GM23338 (cell line): ENCODE measurements around the gene MOK. TPM values are rescaled to one million over a fixed set of nuclear protein-coding genes. Genes with fewer than 3 reads are reported as not detected.

Source experiments
- ATAC-seq: fragments of 200-7000 bp; cut with Tn5 transposase; 3 replicates; pipeline ENCODE4 v1.9.1; 2020
- DNase-seq: peaks from one replicate; pipeline ENCODE4 v3.0.0-alpha.2; 2015; ENCODE audit warnings: low spot score
- H2AFZ ChIP-seq: fragments of 200-600 bp; sonication (generic); 2 replicates; pipeline ENCODE4 v1.8.0; 2016; ENCODE audit warnings: antibody characterized with exemption, mild to moderate bottlenecking, moderate library complexity
- H3F3A ChIP-seq: fragments of 200-600 bp; sonication (generic); replicated peaks from 2 replicates; pipeline ENCODE4 v1.8.0; 2017; ENCODE audit warnings: antibody characterized with exemption, mixed run types, low read depth
- H3K27ac ChIP-seq: fragments of 200-600 bp; sonication (generic); 2 replicates; pipeline ENCODE4 v1.6.1; 2016; ENCODE audit warnings: low read depth
- H3K27me3 ChIP-seq: fragments of 200-600 bp; sonication (generic); 2 replicates; pipeline ENCODE4 v1.8.0; 2016; ENCODE audit warnings: mild to moderate bottlenecking, mixed run types, moderate library complexity; ENCODE audit not compliant: insufficient read depth
- H3K36me3 ChIP-seq: fragments of 200-600 bp; sonication (generic); 2 replicates; pipeline ENCODE4 v1.8.0; 2016; ENCODE audit warnings: mild to moderate bottlenecking; ENCODE audit not compliant: insufficient read depth
- H3K4me1 ChIP-seq: fragments of 200-600 bp; sonication (generic); 2 replicates; pipeline ENCODE4 v1.8.0; 2016; ENCODE audit warnings: mild to moderate bottlenecking, moderate library complexity; ENCODE audit not compliant: insufficient read depth
- H3K4me2 ChIP-seq: fragments of 200-600 bp; sonication (generic); 2 replicates; pipeline ENCODE4 v1.7.1; 2017; ENCODE audit warnings: mixed run types
- H3K4me3 ChIP-seq: fragments of 200-600 bp; sonication (generic); 2 replicates; pipeline ENCODE4 v1.6.1; 2016; ENCODE audit warnings: mixed run types
- H3K79me2 ChIP-seq: fragments of 200-600 bp; sonication (generic); replicated peaks from 2 replicates; pipeline ENCODE4 v1.8.0; 2017; ENCODE audit warnings: mild to moderate bottlenecking; ENCODE audit not compliant: insufficient read depth
- H3K9me2 ChIP-seq: fragments of 200-600 bp; sonication (generic); 2 replicates; pipeline ENCODE4 v1.8.0; 2017; ENCODE audit not compliant: insufficient read depth
- H4K20me1 ChIP-seq: fragments of 200-600 bp; sonication (generic); replicated peaks from 2 replicates; pipeline ENCODE4 v1.8.0; 2017; ENCODE audit warnings: mild to moderate bottlenecking; ENCODE audit not compliant: insufficient read depth
- H3K27ac Mint-ChIP-seq: 2 replicates; pipeline ENCODE4 v1.8.0; 2020; ENCODE audit warnings: inconsistent platforms, mild to moderate bottlenecking, moderate library complexity, mixed read lengths
- H3K27me3 Mint-ChIP-seq: 3 replicates; pipeline ENCODE4 v1.8.0; 2022; ENCODE audit warnings: low read depth, mild to moderate bottlenecking, moderate library complexity, mixed read lengths, inconsistent platforms; ENCODE audit not compliant: insufficient read depth, poor library complexity
- H3K36me3 Mint-ChIP-seq: 3 replicates; pipeline ENCODE4 v1.8.0; 2021; ENCODE audit warnings: low read depth, mild to moderate bottlenecking, inconsistent platforms, moderate library complexity, mixed read lengths
- H3K4me1 Mint-ChIP-seq: 3 replicates; pipeline ENCODE4 v1.8.0; 2020; ENCODE audit warnings: mild to moderate bottlenecking, inconsistent platforms, mixed read lengths
- H3K4me3 Mint-ChIP-seq: 3 replicates; pipeline ENCODE4 v1.8.0; 2021; ENCODE audit warnings: moderate library complexity, mild to moderate bottlenecking, inconsistent platforms, mixed read lengths
- H3K9me3 Mint-ChIP-seq: 3 replicates; pipeline ENCODE4 v1.8.0; 2020; ENCODE audit warnings: moderate library complexity, mild to moderate bottlenecking, inconsistent platforms, mixed read lengths
- CREB1 ChIP-seq: fragments of 250-450 bp; sonication (Bioruptor Pico); IDR thresholded peaks from 2 replicates; pipeline ENCODE4 v1.5.0; 2020; ENCODE audit warnings: low read depth, mild to moderate bottlenecking, moderate library complexity
- EZH2 ChIP-seq: fragments of 200-600 bp; sonication (generic); IDR thresholded peaks from one replicate; pipeline ENCODE4 v1.8.0; 2017; ENCODE audit warnings: antibody characterized with exemption, mild to moderate bottlenecking, low read depth; ENCODE audit not compliant: unreplicated experiment
- EZH2phosphoT487 ChIP-seq: fragments of 200-600 bp; sonication (generic); IDR thresholded peaks from one replicate; pipeline ENCODE4 v1.8.1; 2018; ENCODE audit warnings: antibody characterized with exemption; ENCODE audit not compliant: unreplicated experiment
- JUNB ChIP-seq: IDR thresholded peaks from one replicate; pipeline ENCODE4 v1.6.1; 2016; ENCODE audit warnings: antibody characterized with exemption; ENCODE audit not compliant: unreplicated experiment
- NANOG ChIP-seq: IDR thresholded peaks from 2 replicates; pipeline ENCODE4 v1.6.1; 2016; ENCODE audit warnings: antibody characterized with exemption, borderline replicate concordance
- POLR2AphosphoS5 ChIP-seq: IDR thresholded peaks from 2 replicates; pipeline ENCODE4 v1.6.1; 2016; ENCODE audit warnings: antibody characterized with exemption, low read depth
- STAT1 ChIP-seq: IDR thresholded peaks from one replicate; pipeline ENCODE4 v1.6.1; 2016; ENCODE audit warnings: antibody characterized with exemption; ENCODE audit not compliant: unreplicated experiment
- ZNF114 ChIP-seq: fragments of 250-450 bp; sonication (Bioruptor Pico); IDR thresholded peaks from 2 replicates; pipeline ENCODE4 v1.5.0; 2020; ENCODE audit warnings: mild to moderate bottlenecking, moderate library complexity
- ZNF331 ChIP-seq: fragments of 250-450 bp; sonication (Bioruptor Pico); IDR thresholded peaks from 2 replicates; pipeline ENCODE4 v1.5.0; 2020; ENCODE audit warnings: low read depth, mild to moderate bottlenecking, moderate library complexity
- polyA plus RNA-seq: library from polyadenylated mRNA; unstranded; fragments of >200 nt; fragmentation: Nextera tagmentation; extraction: Ambion mirVana; gene quantifications from 2 replicates; pipeline ENCODE4 v1.2.1, GENCODE V29; 2016
- total RNA-seq: library from RNA; depleted of rRNA; stranded (reverse); fragments of >200 nt; shearing (Covaris generic); gene quantifications from 2 replicates; pipeline ENCODE4 v1.2.3, GENCODE V29; 2014
- TF ChIP-seq, protein P1 (sequence below): IDR thresholded peaks from one replicate; pipeline ENCODE4 v1.6.1; 2018; ENCODE audit warnings: antibody characterized with exemption; ENCODE audit not compliant: unreplicated experiment
- TF ChIP-seq, protein P2 (sequence below): fragments of 250-450 bp; sonication (Bioruptor Pico); IDR thresholded peaks from 2 replicates; pipeline ENCODE4 v1.5.0; 2020; ENCODE audit warnings: mild to moderate bottlenecking, moderate library complexity
- TF ChIP-seq, protein P3 (sequence below), 2 experiments: fragments of 200-600 bp in 1 of 2; sonication (generic) in 1 of 2; conservative IDR thresholded peaks; 2 replicates each; pipeline versions ENCODE4 v1.5.1 to v1.6.1; 2016 to 2017; ENCODE audit warnings: antibody characterized with exemption in 2 of 2, low read depth in 2 of 2, mild to moderate bottlenecking in 2 of 2, moderate library complexity in 1 of 2
- TF ChIP-seq, protein P4 (sequence below): IDR thresholded peaks from 2 replicates; pipeline ENCODE4 v1.6.1; 2016; ENCODE audit warnings: antibody characterized with exemption

The MOK gene
- total and polyA plus RNA-seq, 2 experiments from 2014 or later, result 3.1 TPM

DNA sequence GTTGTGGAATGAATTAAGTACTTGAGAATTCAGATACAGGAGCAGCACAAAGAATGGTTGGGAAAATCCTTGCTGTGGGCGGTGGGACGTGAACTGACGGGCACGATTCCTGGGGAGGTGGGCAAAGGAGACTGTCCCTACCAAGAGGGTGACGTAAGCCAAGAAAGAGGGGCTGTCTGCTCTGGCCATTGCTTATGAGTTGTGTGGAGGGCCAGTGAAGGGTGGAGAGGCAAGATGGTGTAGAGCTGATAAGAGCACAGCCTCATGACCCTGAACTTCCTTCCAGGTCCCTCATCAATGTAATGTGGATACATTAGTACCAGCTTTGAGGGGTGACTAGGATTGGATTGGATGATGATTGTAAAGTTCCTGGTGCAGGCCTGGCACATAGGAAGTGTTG lies 115.1 kb downstream of the MOK start:
- TF ChIP-seq, protein P1, sequence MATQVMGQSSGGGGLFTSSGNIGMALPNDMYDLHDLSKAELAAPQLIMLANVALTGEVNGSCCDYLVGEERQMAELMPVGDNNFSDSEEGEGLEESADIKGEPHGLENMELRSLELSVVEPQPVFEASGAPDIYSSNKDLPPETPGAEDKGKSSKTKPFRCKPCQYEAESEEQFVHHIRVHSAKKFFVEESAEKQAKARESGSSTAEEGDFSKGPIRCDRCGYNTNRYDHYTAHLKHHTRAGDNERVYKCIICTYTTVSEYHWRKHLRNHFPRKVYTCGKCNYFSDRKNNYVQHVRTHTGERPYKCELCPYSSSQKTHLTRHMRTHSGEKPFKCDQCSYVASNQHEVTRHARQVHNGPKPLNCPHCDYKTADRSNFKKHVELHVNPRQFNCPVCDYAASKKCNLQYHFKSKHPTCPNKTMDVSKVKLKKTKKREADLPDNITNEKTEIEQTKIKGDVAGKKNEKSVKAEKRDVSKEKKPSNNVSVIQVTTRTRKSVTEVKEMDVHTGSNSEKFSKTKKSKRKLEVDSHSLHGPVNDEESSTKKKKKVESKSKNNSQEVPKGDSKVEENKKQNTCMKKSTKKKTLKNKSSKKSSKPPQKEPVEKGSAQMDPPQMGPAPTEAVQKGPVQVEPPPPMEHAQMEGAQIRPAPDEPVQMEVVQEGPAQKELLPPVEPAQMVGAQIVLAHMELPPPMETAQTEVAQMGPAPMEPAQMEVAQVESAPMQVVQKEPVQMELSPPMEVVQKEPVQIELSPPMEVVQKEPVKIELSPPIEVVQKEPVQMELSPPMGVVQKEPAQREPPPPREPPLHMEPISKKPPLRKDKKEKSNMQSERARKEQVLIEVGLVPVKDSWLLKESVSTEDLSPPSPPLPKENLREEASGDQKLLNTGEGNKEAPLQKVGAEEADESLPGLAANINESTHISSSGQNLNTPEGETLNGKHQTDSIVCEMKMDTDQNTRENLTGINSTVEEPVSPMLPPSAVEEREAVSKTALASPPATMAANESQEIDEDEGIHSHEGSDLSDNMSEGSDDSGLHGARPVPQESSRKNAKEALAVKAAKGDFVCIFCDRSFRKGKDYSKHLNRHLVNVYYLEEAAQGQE, result no peak
- TF ChIP-seq EZH2phosphoT487 (no peak), JUNB (no peak), ZNF331 (CRISPR knock-in tag) (no peak), NANOG (no peak), STAT1 (no peak), POLR2AphosphoS5 (no peak), ZNF114 (no peak), EZH2 (no peak), CREB1 (CRISPR knock-in tag) (no peak)
- TF ChIP-seq, protein P2, sequence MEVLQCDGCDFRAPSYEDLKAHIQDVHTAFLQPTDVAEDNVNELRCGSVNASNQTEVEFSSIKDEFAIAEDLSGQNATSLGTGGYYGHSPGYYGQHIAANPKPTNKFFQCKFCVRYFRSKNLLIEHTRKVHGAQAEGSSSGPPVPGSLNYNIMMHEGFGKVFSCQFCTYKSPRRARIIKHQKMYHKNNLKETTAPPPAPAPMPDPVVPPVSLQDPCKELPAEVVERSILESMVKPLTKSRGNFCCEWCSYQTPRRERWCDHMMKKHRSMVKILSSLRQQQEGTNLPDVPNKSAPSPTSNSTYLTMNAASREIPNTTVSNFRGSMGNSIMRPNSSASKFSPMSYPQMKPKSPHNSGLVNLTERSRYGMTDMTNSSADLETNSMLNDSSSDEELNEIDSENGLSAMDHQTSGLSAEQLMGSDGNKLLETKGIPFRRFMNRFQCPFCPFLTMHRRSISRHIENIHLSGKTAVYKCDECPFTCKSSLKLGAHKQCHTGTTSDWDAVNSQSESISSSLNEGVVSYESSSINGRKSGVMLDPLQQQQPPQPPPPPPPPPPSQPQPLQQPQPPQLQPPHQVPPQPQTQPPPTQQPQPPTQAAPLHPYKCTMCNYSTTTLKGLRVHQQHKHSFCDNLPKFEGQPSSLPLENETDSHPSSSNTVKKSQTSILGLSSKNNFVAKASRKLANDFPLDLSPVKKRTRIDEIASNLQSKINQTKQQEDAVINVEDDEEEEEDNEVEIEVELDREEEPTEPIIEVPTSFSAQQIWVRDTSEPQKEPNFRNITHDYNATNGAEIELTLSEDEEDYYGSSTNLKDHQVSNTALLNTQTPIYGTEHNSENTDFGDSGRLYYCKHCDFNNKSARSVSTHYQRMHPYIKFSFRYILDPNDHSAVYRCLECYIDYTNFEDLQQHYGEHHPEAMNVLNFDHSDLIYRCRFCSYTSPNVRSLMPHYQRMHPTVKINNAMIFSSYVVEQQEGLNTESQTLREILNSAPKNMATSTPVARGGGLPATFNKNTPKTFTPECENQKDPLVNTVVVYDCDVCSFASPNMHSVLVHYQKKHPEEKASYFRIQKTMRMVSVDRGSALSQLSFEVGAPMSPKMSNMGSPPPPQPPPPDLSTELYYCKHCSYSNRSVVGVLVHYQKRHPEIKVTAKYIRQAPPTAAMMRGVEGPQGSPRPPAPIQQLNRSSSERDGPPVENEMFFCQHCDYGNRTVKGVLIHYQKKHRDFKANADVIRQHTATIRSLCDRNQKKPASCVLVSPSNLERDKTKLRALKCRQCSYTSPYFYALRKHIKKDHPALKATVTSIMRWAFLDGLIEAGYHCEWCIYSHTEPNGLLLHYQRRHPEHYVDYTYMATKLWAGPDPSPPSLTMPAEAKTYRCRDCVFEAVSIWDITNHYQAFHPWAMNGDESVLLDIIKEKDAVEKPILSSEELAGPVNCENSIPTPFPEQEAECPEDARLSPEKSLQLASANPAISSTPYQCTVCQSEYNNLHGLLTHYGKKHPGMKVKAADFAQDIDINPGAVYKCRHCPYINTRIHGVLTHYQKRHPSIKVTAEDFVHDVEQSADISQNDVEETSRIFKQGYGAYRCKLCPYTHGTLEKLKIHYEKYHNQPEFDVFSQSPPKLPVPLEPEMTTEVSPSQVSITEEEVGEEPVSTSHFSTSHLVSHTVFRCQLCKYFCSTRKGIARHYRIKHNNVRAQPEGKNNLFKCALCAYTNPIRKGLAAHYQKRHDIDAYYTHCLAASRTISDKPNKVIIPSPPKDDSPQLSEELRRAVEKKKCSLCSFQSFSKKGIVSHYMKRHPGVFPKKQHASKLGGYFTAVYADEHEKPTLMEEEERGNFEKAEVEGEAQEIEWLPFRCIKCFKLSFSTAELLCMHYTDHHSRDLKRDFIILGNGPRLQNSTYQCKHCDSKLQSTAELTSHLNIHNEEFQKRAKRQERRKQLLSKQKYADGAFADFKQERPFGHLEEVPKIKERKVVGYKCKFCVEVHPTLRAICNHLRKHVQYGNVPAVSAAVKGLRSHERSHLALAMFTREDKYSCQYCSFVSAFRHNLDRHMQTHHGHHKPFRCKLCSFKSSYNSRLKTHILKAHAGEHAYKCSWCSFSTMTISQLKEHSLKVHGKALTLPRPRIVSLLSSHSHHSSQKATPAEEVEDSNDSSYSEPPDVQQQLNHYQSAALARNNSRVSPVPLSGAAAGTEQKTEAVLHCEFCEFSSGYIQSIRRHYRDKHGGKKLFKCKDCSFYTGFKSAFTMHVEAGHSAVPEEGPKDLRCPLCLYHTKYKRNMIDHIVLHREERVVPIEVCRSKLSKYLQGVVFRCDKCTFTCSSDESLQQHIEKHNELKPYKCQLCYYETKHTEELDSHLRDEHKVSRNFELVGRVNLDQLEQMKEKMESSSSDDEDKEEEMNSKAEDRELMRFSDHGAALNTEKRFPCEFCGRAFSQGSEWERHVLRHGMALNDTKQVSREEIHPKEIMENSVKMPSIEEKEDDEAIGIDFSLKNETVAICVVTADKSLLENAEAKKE (CRISPR knock-in tag), result no peak
- TF ChIP-seq, protein P3, sequence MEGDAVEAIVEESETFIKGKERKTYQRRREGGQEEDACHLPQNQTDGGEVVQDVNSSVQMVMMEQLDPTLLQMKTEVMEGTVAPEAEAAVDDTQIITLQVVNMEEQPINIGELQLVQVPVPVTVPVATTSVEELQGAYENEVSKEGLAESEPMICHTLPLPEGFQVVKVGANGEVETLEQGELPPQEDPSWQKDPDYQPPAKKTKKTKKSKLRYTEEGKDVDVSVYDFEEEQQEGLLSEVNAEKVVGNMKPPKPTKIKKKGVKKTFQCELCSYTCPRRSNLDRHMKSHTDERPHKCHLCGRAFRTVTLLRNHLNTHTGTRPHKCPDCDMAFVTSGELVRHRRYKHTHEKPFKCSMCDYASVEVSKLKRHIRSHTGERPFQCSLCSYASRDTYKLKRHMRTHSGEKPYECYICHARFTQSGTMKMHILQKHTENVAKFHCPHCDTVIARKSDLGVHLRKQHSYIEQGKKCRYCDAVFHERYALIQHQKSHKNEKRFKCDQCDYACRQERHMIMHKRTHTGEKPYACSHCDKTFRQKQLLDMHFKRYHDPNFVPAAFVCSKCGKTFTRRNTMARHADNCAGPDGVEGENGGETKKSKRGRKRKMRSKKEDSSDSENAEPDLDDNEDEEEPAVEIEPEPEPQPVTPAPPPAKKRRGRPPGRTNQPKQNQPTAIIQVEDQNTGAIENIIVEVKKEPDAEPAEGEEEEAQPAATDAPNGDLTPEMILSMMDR (conservative IDR thresholded peaks at IDR 0.05; ENCODE audit: low read depth in 2 of 2), result no peak
- TF ChIP-seq, protein P4, sequence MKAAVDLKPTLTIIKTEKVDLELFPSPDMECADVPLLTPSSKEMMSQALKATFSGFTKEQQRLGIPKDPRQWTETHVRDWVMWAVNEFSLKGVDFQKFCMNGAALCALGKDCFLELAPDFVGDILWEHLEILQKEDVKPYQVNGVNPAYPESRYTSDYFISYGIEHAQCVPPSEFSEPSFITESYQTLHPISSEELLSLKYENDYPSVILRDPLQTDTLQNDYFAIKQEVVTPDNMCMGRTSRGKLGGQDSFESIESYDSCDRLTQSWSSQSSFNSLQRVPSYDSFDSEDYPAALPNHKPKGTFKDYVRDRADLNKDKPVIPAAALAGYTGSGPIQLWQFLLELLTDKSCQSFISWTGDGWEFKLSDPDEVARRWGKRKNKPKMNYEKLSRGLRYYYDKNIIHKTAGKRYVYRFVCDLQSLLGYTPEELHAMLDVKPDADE, result no peak
- Mint-ChIP-seq H3K4me3 (no peak overlapping the region), H3K4me1 (peaks cover 46% of the 10 kb centered on the region), H3K36me3 (no peaks in the 10 kb centered on the region), H3K9me3 (no peaks in the 10 kb centered on the region), H3K27me3 (peaks cover 6% of the 10 kb centered on the region), H3K27ac (0 out of 2 replicates have a peak overlapping the region, but pooled peaks have one; percentile 22)
- Histone ChIP-seq H4K20me1 (peaks cover 18% of the 10 kb centered on the region; the same call in 1 of the 2 replicates), H3K79me2 (peaks cover 100% of the 10 kb centered on the region), H3K27me3 (no peaks in the 10 kb centered on the region), H2AFZ (no peak overlapping the region), H3K4me2 (no peak overlapping the region), H3K36me3 (no peaks in the 10 kb centered on the region), H3K27ac (no peak overlapping the region), H3K4me3 (no peak overlapping the region), H3K9me2 (no peaks in the 10 kb centered on the region), H3F3A (no peaks in the 10 kb centered on the region), H3K4me1 (peaks cover 36% of the 10 kb centered on the region)
- ATAC-seq, result no peak
- no peak for DNase-seq
